ENCODE data around the gene AMIGO3.
A peak's percentile ranks its signal among the peaks of the same experiment; 100 is the strongest.

AMIGO3 gene

DNA sequence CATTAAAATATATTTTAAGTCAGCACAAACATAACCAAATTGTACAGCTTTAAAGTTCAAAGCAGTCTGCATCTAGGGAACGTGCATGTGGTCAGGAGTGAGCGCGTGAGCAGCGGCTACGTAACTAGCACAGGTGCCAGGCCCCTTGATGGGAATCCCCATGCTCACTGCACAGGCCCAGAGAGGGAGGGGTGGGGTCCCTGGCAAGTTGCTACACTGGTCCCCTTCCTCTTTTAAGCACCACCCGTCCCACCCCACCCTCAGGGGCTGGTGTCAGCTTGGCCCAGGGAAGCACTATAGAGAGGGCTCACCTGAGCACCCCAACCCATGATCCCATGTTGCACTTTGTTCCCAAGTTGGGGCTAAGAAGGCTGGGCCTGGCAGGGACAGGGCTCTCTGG, 5.1 kb upstream of the AMIGO3 start:
- peak; percentile 59 to 69 for DNase-seq

DNA sequence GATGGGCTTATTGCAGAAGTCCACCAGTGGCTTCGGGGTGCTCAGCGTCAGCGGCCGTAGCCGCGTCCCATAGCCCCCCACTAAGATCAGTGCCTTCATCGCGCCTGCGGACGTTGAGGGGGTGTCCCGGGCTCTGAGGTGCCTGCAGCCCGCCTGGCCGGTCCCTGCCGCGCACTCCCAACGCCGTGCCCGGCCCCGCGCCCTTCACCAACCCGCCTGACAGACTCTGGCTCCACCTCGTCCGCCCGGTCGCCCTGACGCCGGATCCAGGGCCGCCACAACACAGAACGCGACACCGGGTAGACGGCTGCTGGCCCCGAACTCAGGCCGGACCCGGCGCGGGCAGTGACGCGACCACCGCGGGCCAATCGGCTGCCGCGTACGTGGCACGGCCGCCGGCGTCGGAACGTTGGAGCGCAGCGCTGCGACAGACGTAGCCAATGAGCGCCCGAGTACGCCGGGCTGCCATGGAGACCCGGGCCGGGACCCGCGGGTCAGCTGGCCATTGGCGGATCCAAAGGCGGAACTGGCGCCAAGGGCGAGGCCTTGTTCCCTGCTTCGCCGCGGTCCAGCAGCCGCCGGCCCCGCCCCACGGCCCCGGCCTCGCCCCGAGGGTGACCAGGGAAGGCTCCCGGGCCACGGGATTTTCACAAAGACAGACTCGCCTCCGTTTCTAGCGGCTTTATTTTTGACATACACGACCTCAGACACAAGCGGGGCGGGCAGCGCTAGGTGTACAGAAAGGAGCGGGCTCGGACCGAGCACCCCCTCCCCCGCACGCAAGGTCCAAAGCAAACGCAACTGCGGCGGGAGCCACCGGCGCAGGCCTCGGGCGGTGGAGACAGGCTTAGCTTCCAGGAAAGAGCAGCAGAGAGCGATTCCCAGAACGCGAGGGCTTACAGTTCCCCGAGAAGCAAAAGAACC, 4.4 kb upstream of the AMIGO3 start, which contains the start of gene GMPPB:
Gene GMPPB (minus strand): TSS at position 324 of the 924 bp plus-strand sequence. CDS start 225 bp downstream, at position 99.
- peak; percentile 92 to 93 for DNase-seq

DNA sequence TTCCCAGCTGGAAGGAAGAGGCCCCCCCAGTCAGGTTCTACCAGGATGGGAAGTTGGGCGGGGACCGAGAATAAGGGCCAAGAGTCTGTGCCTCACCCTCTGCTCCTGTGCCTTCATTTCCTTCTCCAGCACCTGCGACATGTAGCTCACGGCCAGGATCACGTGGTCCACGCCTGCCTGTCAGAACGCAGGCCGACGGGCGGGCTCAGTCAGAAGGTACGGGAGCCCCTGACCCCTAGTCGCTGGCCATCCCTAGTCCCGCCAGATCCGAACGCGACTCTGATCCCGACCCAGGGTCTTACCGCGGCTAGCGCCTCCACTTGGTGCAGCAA, 3.8 kb upstream of the AMIGO3 start:
- DNase-seq, result peak; percentile 49 to 62

DNA sequence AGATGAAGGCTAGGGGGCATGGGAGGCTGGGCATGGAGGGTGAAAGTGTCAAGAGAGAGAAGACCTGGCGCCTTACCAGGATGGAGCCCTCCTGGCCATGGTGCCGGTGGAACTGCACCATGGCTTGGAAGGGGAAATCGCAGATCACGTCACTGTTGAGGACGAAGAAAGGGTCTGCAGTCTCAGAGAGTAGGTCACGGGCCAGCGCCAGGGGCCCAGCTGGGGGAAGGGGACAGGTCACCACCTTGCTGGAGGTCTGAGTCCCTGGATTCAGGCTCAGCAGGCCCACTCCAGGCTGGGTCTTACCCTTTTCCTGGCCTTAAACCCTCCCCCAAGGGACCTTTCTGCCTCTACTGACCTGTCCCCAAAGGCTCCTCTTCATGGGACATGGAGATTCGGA, 3.4 kb upstream of the AMIGO3 start:
- DNase-seq, result no peak

DNA sequence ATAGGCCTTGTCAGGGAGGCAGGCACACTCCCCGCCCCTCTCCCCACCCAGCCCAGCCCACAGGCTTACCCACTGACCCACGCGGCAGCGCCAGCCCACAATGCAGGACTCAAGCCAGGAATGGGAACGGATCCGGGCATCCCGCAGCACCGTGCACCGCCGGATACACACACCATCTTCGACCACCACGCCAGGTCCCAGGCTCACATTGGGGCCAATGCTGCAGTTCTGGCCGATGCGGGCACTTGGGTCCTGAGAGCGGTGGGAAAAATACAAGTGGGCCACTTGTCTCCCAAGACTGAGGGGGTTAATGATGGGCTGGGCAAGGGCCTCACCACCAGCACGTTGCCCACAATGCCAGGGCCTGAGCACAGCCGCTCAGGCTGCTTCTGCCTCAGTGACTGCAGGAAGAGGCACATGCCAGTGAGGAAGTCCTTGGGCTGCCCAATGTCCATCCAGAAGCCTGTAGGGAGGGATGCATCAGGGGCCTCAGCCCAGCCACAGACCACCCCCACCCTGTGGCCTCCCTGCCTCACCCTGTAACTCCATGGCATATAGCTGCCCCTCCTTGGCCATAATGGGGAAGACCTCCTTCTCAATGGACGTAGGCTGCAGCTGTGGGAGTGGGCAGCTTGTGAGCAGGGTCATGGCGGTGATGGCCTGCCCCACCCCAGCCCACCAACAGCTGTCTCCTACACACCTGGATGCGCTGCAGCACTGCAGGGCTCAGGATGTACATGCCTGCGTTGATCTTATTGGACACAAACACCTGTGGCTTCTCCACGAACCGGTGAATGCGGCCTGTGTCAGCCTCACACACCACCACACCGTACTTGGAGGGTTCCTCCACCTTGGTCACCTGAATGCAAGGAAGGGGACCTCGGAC, 2.7 kb upstream of the AMIGO3 start:
- no peak for DNase-seq

DNA sequence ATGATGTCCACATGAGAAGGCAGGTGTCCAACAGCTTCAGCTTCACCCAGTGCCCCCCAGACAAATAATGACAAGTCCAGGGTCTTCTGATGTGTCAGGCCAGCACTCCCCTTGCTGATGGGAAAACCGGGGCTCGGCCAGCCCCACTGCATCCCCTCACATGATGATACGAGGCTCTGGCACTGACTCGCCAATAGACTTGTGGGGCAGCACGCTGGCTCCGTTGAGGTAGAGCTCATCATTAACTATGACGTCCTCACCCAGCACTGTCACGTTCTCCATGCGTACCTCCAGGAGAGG, 2.1 kb upstream of the AMIGO3 start:
- DNase-seq, result no peak

DNA sequence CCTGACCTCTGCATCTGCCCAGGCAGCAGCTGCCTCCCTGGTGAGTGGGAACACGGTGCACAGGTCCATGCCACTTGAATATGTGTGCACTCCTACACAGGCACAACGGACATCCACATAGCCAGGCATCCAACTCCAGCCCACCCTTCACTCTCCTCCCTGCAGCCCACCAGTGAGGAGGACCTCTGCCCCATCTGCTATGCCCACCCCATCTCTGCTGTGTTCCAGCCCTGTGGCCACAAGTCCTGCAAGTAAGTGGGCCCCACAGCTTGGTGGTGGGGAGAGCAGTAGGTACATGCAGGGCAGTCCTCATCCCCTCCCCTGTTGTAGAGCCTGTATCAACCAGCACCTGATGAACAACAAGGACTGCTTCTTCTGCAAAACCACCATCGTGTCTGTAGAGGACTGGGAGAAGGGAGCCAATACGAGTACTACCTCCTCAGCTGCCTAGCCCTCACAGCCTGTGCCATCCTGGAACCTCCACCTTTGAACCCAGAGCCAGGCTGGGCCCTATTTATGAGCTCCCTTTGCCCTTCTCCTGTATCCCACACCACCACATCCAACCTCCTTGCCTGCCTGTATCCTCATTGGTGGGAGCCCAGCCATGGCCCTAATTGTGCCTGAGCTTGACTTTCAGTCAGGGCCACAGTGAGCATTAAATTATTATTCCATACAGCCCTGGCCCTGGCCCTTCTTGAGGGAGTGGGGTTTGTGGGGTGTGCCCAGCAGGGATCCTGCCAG, 1.5 kb upstream of the AMIGO3 start:
- DNase-seq, result no peak

DNA sequence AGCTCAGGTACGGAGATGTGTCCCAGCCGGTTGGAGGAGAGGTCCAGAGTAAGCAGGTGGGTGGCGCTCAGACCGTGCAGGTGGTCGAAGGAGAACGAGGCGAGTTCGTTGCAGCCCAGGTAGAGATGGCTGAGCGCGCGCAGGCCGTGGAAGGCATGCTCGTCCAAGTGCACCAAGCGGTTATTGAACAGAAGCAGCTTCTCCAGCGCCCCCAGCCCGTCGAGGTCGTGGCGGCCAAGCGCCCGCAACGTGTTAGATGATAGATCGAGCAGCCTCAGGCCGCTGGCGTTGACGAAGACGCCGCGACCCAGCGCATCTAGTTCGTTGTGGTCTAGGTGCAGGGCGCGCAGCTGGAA, 648 bp downstream of the AMIGO3 start:
- no peak for DNase-seq

DNA sequence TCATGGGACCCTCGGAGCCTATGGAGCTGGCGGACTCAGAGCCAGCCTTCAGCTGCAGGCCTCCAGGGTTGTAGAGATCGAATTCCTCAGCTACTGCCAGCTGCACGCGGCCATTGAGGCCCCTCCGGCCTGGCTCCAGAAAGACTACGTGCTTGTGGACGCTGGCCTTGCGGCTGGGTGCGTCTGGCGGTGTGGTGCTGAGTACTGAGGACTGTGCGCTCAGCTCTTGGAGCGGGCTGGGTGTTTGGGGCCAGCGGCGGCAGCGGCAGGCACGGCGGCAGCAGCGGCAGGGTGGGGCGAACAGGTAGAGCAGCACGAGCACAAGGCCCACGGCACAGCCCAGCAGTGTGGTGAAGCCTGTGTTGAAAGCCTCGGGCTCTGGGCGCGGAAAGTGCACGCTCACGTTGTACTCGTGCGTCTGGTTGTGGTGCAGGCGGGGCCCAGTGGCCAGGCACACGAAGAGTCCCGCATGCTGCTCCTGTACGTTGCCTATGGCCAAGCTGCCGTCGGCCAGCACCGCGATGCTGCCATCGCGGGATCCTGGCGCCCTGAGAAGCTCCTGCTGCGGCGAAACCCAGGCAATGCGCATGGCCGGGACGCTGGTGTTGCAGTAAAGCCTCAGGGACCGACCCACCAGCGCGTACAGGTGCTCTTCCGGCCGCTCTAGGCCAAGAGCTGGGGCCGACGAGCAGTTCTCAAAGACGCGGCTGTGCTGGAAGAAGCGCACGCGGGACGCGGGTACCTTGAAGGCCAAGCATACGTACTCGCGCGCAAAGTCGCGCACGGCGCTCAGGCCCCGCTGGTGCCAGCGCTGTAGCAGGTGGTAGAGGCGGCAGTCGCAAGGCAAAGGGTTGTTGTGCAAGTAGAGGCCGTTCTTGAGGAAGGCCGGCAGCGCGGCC, 1.3 kb downstream of the AMIGO3 start:
- no peak for DNase-seq

DNA sequence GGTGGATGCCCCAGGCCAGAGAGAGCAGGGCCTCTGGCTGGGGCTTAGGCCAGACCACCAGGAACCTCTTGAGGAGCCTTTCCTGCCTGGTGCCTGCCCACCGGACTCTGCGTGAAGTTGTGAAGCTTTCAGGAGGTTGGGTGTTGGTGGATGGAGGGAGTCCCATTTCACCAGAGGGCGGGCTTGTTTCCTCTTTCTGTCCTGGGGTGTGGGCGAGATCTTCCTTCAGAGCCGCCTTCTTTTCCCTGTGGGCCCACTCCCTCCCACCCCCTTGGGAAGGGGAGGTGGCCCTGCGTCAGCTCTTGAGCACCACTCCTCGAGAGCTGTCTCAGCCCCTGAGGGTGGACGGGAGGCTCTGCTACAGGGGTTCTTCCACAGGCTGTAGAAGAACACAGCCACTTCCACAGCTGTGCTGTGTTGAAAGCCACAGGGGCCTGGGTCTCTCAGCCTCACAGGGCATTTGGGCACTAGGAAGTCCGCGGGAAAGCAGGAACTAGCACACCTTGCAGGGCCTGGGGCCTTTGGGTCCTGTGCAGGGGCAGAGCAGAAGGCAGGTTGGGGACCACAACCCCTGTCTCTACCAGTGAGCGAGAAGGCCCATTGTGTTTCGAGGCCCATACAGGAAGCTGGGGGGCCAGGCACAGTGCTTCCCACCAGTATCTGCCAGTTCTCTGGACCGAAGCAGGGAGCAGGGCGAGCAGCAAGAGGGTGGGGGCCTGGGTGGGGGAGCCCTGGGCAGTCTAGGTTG, 2.1 kb downstream of the AMIGO3 start:
- no peak for DNase-seq

DNA sequence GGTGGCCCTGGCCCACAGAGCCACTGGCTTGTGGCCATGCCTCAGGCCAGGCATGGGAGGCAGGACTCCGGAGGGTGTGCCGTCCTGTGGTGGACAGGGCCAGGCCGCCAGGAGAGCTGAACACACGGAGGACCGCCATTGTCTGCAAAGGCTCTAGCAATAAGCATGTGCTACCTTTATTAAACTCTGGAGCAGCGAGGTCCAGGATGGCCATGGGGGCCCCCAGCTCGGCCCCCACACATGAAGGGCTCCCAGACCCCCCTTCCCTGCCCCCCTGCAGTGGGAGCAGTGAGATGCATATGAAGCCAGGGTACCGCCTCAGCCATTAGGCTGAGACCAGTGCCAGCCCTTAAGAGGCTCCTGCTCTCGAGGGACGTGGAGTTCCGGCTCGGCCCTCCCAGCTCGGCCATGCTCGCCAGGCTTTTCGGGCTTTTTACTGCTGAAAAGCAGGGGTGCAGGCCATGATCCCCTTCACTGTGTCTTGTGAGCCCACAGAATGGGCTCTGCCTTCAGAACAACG, 2.7 kb downstream of the AMIGO3 start:
- DNase-seq, result no peak

DNA sequence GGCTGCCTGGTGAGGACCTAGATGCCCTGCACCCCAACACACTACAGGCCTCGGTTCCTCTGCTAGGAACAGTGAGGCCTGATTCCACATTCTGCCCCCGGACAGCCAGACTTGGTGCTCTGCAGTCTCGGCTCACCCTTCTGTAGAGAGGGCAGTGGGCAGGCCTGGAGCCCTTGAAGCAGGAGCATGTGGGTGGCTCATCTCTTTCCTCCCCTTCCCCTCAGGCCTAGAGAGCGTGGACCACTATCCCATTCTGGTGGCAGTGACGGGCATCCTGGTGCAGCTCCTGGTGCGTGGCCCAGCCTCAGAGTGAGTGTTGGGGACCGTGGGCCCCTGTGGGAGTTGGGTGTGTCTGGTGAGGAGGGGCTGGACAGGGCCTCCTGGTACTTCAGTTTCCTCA, 3.3 kb downstream of the AMIGO3 start:
- no peak for DNase-seq

DNA sequence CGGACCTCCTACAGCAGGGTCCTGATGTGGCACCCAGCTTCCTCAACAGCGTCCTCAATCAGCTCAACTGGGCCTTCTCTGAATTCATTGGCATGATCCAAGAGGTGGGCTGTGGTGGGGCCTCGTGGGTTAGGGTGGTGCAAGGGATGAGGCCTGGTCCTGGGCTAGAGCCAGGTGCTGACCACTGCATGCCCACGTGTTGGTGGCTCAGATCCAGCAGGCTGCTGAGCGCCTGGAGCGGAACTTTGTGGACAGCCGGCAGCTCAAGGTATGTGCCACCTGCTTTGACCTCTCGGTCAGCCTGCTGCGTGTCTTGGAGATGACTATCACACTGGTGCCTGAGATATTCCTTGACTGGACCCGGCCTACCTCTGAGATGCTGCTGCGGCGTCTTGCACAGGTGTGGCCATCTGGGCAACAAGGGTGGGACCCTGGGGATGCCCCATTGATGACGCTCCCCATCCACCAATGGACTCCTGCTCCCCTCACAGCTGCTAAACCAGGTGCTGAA, 3.8 kb downstream of the AMIGO3 start:
- DNase-seq, result no peak

DNA sequence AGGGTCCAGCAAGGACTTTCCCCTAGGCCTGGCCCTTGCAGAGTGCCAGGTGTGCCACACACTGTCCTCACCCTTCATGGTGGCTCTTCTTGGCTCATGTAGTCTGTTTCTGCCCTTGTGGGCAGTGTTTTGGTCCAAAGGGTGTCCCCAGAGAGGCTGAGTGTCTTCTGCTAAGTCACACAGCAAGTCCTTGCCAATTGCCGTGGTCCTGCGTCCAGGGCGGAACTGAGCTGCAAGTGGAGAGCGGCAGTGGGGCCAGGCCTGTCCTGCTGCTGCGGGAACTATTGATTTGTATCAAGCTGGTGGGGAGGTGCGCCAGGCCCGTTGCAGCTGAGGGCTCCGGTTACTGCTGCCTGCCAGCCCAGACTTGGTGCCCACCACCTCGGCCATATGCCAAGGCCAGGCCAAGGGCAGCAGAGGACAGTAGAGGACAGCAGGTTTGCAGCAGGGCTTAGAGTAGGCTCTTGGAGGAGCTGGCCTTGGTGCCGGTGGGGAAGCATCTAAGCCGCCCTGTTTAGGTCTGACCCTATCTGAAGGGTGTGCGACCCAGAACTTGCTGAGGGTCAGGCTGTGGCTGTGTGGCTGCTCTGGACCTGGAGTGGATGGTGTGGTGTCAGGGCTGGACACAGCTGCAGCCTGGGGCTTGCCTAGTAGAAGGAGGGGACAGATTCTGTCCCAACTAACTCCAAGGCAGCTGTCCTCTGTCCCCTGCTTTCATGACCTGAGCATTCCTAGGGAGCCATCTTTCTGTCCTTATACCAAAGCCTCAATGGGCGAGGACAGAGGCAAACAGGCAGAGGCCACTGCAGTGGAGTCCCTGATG, 4.5 kb downstream of the AMIGO3 start:
- no peak for DNase-seq

DNA sequence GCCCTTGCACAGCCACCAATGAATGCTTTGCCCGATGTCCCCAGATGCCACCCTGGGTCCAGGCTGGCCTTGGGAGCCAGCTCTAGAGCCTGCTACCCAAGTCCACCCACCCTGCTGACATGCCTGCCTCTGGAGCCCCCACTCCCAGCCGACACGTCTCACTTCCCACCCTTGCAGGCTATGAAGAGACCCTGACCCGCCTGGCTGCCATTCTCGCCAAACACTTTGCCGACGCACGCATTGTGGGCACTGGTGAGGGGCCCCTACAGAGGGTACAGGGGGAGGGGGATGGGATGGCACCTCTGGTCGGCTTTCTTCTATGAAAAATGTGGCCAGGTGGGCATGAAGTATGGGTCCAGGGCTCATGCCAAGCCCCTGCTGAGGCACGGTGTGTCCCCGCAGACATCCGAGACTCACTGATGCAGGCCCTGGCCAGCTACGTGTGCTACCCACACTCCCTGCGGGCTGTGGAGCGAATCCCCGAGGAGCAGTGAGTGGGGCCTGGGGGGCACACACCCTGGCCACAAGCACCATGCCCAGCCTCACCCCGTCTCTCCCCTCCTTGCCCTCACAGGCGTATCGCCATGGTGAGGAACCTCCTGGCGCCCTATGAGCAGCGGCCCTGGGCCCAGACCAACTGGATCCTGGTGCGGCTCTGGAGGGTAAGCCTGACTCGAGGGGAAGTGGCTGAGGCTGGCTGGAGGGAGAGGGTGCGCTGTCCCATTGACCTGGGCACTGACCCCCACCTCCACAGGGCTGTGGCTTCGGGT, 6.0 kb downstream of the AMIGO3 start:
- no peak for DNase-seq

DNA sequence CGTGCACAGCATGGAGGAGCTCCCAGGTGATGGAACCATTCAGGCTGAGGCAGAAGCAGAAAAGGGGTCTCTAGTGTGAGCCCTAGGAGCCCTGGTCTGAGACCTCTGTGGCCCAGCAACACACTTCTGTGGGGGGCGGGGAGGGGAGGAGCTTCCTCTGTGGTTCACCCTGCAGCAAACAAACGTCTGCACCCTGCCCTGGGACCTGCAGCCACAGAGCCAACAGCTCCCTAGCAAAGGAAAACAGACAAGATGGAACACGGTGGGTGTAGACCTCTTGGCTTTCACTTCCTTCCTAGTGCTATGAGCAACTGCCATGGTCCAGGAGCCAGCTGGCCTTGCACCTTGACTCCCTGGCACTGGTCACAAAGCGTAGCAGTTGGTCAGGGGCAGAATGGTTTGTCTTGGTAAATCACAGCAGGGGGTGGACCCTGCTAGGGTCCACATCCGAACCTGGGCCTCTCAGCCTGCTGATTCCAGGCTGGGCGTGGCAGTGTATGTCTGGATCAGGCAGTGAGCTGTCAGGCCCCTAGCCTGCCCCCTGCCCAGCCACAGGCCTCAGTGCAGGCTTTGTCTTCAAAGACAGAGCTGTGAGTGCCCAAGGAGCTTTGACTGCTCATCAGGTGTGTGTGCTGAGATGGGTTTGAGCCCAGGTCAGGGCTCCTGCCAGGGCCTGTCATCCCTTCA, 6.7 kb downstream of the AMIGO3 start:
- no peak for DNase-seq

DNA sequence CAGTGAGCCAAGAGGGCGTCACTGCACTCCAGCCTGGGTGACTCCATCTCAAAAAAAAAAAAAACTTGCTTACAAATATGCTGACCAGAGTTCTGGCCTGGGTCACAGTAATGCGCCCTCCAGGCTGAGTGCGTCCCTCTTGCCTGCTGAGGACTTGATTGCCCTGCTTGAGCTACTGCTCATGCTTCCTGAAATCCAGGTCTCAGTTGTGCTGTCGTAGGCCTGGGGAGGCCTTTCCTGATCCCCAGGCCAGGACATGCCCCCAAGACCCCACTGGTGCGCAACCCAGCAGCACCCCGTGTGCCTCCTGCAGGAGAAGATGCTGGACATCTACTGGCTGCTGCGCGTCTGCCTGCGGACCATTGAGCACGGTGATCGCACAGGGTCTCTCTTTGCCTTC, 7.3 kb downstream of the AMIGO3 start:
- DNase-seq, result no peak

DNA sequence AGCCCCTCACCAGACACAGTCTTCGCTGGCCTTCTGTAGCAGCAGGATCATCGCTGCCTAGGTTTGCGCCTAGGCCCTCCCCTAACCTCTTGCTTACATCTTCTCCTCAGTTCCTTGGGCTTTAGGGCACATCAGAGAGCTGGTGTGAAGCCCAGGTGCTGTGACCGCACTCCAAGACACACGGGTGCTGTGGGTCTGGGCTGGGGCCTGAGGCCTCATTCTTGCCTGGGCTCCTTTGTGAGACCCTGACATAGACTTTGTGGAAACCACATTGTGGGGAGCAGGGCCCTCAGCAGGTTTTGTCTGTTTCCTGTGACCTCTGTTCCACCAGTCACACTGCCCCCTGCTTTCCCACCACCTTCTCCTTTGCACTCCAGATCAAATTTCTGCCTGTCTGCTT, 8.0 kb downstream of the AMIGO3 start:
- no peak for DNase-seq

DNA sequence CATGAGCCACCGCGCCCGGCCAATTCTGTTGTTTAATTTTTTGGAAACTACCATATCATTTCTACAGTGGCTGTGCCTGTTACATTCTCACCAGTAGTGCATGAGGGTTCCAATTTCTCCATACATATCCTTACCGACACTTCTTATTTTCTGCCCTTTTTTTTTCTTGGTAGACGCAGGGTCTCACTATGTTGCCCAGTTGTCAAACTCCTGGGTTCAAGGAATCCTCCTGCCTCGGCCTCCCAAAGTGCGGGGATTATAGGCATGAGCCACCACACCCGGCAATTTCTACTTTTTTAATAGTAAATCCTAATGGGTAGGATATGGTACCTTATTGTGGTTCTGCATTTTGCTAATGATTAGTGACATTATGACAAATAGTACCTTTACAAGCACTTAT, 9.6 kb downstream of the AMIGO3 start:
- DNase-seq, result no peak

All from CD4-positive, alpha-beta T cell treated with Interferon alpha-2 for 1 hour (primary cell).